GM21526 (cell line): Measurements from ENCODE around the gene RNF217.
"Not testable (repeated sequence)": the region's sequence is repeated elsewhere in the genome, so short reads cannot be mapped to it uniquely, and the experiment has no call there.

Source experiments
- ATAC-seq: cut with Tn5 transposase; IDR thresholded peaks from one replicate; pipeline ENCODE4 v1.9.1; 2021; ENCODE audit warnings: moderate library complexity; ENCODE audit not compliant: unreplicated experiment, low FRiP score

Gene RNF217

GRCh38 chr6:125009578-125009977 is 47.3 kb downstream of the RNF217 start:
- ATAC-seq: no peak

GRCh38 chr6:125013938-125014660 is 51.9 kb downstream of the RNF217 start:
- no peak for ATAC-seq

- ATAC-seq: no peak
Observed at GRCh38 chr6:125014661-125014957, 52.4 kb downstream of the RNF217 start.

GRCh38 chr6:125015152-125015551 is 52.9 kb downstream of the RNF217 start:
- no peak for ATAC-seq

GRCh38 chr6:125018136-125018535 is 55.9 kb downstream of the RNF217 start:
- no peak for ATAC-seq

- no peak for ATAC-seq
Observed at GRCh38 chr6:125019281-125019680, 57.0 kb downstream of the RNF217 start.

- ATAC-seq: no peak
Observed at GRCh38 chr6:125019918-125020317, 57.7 kb downstream of the RNF217 start.

- ATAC-seq: no peak
Observed at GRCh38 chr6:125020385-125020784, 58.1 kb downstream of the RNF217 start.

- no peak for ATAC-seq
Observed at GRCh38 chr6:125022391-125022989, 60.3 kb downstream of the RNF217 start.

- no peak for ATAC-seq
Observed at GRCh38 chr6:125025164-125025854, 63.1 kb downstream of the RNF217 start.

GRCh38 chr6:125027287-125027686 is 65.0 kb downstream of the RNF217 start:
- ATAC-seq: no peak

GRCh38 chr6:125030969-125031368 is 68.7 kb downstream of the RNF217 start:
- no peak for ATAC-seq

GRCh38 chr6:125031385-125031784 is 69.1 kb downstream of the RNF217 start:
- no peak for ATAC-seq

GRCh38 chr6:125034929-125035328 is 72.7 kb downstream of the RNF217 start:
- ATAC-seq: not testable (repeated sequence)

GRCh38 chr6:125036486-125036885 is 74.2 kb downstream of the RNF217 start:
- not testable (repeated sequence) for ATAC-seq

GRCh38 chr6:125037827-125038226 is 75.6 kb downstream of the RNF217 start:
- no peak for ATAC-seq

- no peak for ATAC-seq
Observed at GRCh38 chr6:125038925-125039324, 76.7 kb downstream of the RNF217 start.

- no peak for ATAC-seq
Observed at GRCh38 chr6:125041740-125042459, 79.7 kb downstream of the RNF217 start.

GRCh38 chr6:125044066-125044465 is 81.8 kb downstream of the RNF217 start:
- ATAC-seq: no peak

GRCh38 chr6:125044667-125045066 is 82.4 kb downstream of the RNF217 start:
- ATAC-seq: no peak
